OCI-LY3 (cell line): ENCODE measurements around the gene RBM25.

Experiments used
- H2AFZ ChIP-seq: fragments of 200-600, 300-600 bp; shearing (Covaris generic); 2 replicates; pipeline ENCODE4 v1.6.0; 2014; ENCODE audit warnings: antibody characterized with exemption, low read depth, low read length
- H3K27ac ChIP-seq: fragments of 200-600, 300-600 bp; sonication (generic); 2 replicates; pipeline ENCODE4 v1.5.1; 2014; ENCODE audit warnings: mild to moderate bottlenecking, low read length, moderate library complexity, mixed read lengths
- H3K27me3 ChIP-seq: fragments of 200-600, 300-600 bp; sonication (generic); 2 replicates; pipeline ENCODE4 v1.6.1; 2014; ENCODE audit warnings: low read depth, low read length, mixed read lengths
- H3K36me3 ChIP-seq: fragments of 200-600, 300-600 bp; sonication (generic); replicated peaks from 2 replicates; pipeline ENCODE3; 2014; ENCODE audit warnings: low read depth, low read length, mixed read lengths
- H3K4me1 ChIP-seq: fragments of 300-600, 200-600 bp; sonication (generic); 2 replicates; pipeline ENCODE4 v1.6.1; 2014; ENCODE audit warnings: low read length, mixed read lengths
- H3K4me2 ChIP-seq: fragments of 200-600, 300-600 bp; sonication (generic); 2 replicates; pipeline ENCODE4 v1.6.1; 2014; ENCODE audit warnings: low read length, mixed read lengths
- H3K4me3 ChIP-seq: fragments of 300-600, 200-600 bp; sonication (generic); 2 replicates; pipeline ENCODE4 v1.5.1; 2014; ENCODE audit warnings: antibody characterized with exemption, mild to moderate bottlenecking, low read length, moderate library complexity
- H3K79me2 ChIP-seq: fragments of 300-600, 200-600 bp; shearing (Covaris generic); 2 replicates; pipeline ENCODE4 v1.6.1; 2014; ENCODE audit warnings: mild to moderate bottlenecking, low read length, mixed read lengths
- H3K9ac ChIP-seq: fragments of 300-600, 200-600 bp; shearing (Covaris generic); 2 replicates; pipeline ENCODE4 v1.6.0; 2014; ENCODE audit warnings: mild to moderate bottlenecking, low read length, moderate library complexity
- H3K9me3 ChIP-seq: fragments of 200-600, 300-600 bp; shearing (Covaris generic); 2 replicates; pipeline ENCODE4 v1.6.1; 2014; ENCODE audit warnings: low read length, mixed read lengths; ENCODE audit not compliant: insufficient read depth
- H4K20me1 ChIP-seq: fragments of 200-600, 300-600 bp; sonication (generic); 2 replicates; pipeline ENCODE4 v1.6.1; 2016; ENCODE audit warnings: low read length, mixed read lengths; ENCODE audit not compliant: insufficient read depth
- CTCF ChIP-seq: fragments of 200-600, 300-600 bp; sonication (generic); IDR thresholded peaks from 2 replicates; pipeline ENCODE4 v1.5.1; 2014; ENCODE audit warnings: antibody characterized with exemption, low read length, low read depth
- EZH2phosphoT487 ChIP-seq: fragments of 200-600 bp; shearing (Covaris generic); IDR thresholded peaks from 2 replicates; pipeline ENCODE4 v1.6.1; 2018; ENCODE audit warnings: antibody characterized with exemption, mixed run types, low read depth

RBM25 gene

GRCh38 chr14:73069585-73069984 lies 11.3 kb downstream of the RBM25 start:
- H3K9ac ChIP-seq = no peak overlapping the region
- H3K36me3 ChIP-seq = peaks cover 26% of the 10 kb centered on the region
- TF ChIP-seq EZH2phosphoT487 (no peak), CTCF (no peak)
- peaks cover 53% of the 10 kb centered on the region for H4K20me1 ChIP-seq
- H3K9me3 ChIP-seq = no peaks in the 10 kb centered on the region
- no peaks in the 10 kb centered on the region for H3K27me3 ChIP-seq
- peaks cover 99% of the 10 kb centered on the region for H3K79me2 ChIP-seq
- no peaks in the 10 kb centered on the region for H3K4me1 ChIP-seq
- H3K4me2 ChIP-seq = no peak overlapping the region
- no peak overlapping the region for H2AFZ ChIP-seq
- no peak overlapping the region for H3K4me3 ChIP-seq
- no peak overlapping the region for H3K27ac ChIP-seq

DNA sequence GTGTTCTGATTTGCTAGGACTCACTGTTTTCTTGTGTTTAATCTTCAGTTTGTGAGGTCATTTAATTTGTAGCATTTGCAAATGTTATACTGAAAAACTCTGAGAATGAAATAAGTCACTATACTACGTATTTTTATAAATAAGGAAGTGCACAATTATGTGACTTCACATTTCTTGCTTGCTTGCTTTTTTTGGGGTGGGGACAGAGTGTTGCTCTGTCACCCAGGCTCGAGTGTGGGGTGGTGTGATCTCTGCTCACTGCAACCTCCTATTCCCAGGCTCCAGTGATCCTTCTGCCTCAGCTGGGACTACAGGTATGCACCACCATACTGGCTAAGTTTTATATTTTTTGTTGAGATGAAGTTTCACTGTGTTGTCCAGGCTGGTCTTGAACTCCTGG lies 32.7 kb downstream of the RBM25 start:
- Histone ChIP-seq H3K9ac (no peak overlapping the region), H3K4me1 (no peaks in the 10 kb centered on the region), H3K27me3 (no peaks in the 10 kb centered on the region), H3K79me2 (peaks cover 73% of the 10 kb centered on the region), H2AFZ (no peak overlapping the region), H3K36me3 (peaks cover 45% of the 10 kb centered on the region), H3K4me2 (no peak overlapping the region), H3K4me3 (no peak overlapping the region), H4K20me1 (peaks cover 4% of the 10 kb centered on the region; the same call in 1 of the 2 replicates), H3K27ac (no peak overlapping the region), H3K9me3 (no peaks in the 10 kb centered on the region)
- TF ChIP-seq EZH2phosphoT487 (no peak), CTCF (no peak)

DNA sequence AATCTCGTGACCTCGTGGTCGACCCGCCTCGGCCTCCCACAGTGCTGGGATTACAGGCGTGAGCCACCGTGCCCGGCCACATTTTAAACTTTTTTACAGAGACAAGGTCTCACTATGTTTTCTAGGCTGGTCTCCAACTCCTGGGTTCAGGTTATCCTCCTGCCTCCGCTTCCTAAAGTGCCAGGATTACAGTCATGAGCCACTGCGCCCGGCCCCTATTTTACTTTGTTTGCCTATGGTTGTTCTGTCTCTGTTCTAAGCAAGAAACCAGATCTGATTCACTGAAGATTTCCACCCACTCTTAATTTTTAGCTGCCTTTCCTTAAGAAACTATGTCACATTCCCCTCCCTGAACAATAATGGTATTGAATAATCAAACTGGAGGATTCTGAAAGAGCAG lies 39.1 kb downstream of the RBM25 start:
- Histone ChIP-seq H4K20me1 (peaks cover 4% of the 10 kb centered on the region; the same call in 1 of the 2 replicates), H3K36me3 (peaks cover 44% of the 10 kb centered on the region), H3K79me2 (peaks cover 47% of the 10 kb centered on the region), H3K27ac (no peak overlapping the region), H3K9me3 (no peaks in the 10 kb centered on the region; the same call in 1 of the 2 replicates), H3K4me2 (no peak overlapping the region), H3K27me3 (no peaks in the 10 kb centered on the region), H3K4me3 (no peak overlapping the region), H3K9ac (no peak overlapping the region), H3K4me1 (no peaks in the 10 kb centered on the region), H2AFZ (no peak overlapping the region)
- TF ChIP-seq CTCF (no peak), EZH2phosphoT487 (no peak)

DNA sequence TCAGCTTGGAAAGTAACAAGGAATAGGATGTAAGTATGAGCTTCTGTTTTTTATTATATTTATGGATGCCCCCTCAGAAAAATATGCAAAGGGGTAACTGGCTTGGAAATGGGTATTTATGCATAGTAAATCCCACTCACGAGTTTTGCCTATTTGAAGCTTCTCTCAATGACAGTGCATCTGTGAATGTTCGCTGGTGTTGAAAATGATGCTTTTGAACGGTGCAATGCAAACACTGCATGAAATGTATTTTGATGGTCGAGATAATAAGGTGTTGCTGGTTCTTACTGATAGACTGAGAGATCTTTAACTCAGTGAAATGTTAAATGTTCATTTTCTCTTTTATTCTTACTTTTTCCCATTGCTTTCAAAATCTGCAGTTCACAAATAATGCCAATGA lies 42.0 kb downstream of the RBM25 start:
- H3K27ac ChIP-seq = no peak overlapping the region
- no peaks in the 10 kb centered on the region for H4K20me1 ChIP-seq
- peaks cover 23% of the 10 kb centered on the region for H3K79me2 ChIP-seq
- no peak overlapping the region for H3K4me2 ChIP-seq
- H3K27me3 ChIP-seq = no peaks in the 10 kb centered on the region
- TF ChIP-seq CTCF = no peak
- no peak for TF ChIP-seq EZH2phosphoT487
- H3K36me3 ChIP-seq = peaks cover 52% of the 10 kb centered on the region
- no peak overlapping the region for H2AFZ ChIP-seq
- H3K4me3 ChIP-seq = no peak overlapping the region
- no peaks in the 10 kb centered on the region; the same call in 1 of the 2 replicates for H3K9me3 ChIP-seq
- H3K9ac ChIP-seq = no peak overlapping the region
- H3K4me1 ChIP-seq = no peaks in the 10 kb centered on the region
